ENCODE data around the gene CACNA1I.

GRCh38 chr22:39601180-39601535, 30.6 kb downstream of the CACNA1I start:
- no peak for TF ChIP-seq SP1 (IDR thresholded peaks at IDR 0.05)
- no peak for TF ChIP-seq NFRKB (IDR thresholded peaks at IDR 0.05)
- no peak for TF ChIP-seq LEF1 (IDR thresholded peaks at IDR 0.05; ENCODE audit: borderline replicate concordance)
- no peak for TF ChIP-seq SUZ12 (IDR thresholded peaks at IDR 0.05)
- no peak for TF ChIP-seq HDGF (IDR thresholded peaks at IDR 0.05; ENCODE audit: borderline replicate concordance)
- no peak for TF ChIP-seq FOXK2 (IDR thresholded peaks at IDR 0.05)
- no peak for TF ChIP-seq L3MBTL2 (conservative IDR thresholded peaks at IDR 0.05)
- TF ChIP-seq FOXM1 (IDR thresholded peaks at IDR 0.05; ENCODE audit: borderline replicate concordance): no peak
